Caco-2 (cell line): Measurements from ENCODE around the gene VPREB1. TPM values are rescaled to one million over a fixed set of nuclear protein-coding genes. Genes with fewer than 3 reads are reported as not detected.

Experiments used
- BruUV-seq: library from RNA; stranded (reverse); fragments of 400-500 nt; replicated peaks from 2 replicates; lab custom pipeline; 2021; lab: Mats Ljungman, UMichigan
- CTCF ChIA-PET: fragments of 300-600 bp; sonication (Branson Sonifier 250); formaldehyde crosslinking; loops from one replicate; lab custom pipeline; 2022; ENCODE audit warnings: antibody characterized with exemption; lab: Charles Lee
- POLR2A ChIA-PET: fragments of 300-600 bp; sonication (Branson Sonifier 250); formaldehyde crosslinking; loops from one replicate; lab custom pipeline; 2022; ENCODE audit warnings: antibody characterized with exemption; lab: Charles Lee
- DNase-seq, 2 experiments: peaks; one replicate each; pipeline versions ENCODE4 v3.0.0 to v3.0.0-alpha.2; 2020 to 2022
- H3K27me3 ChIP-seq: replicated peaks from 2 replicates; pipeline ENCODE4 v1.6.0; 2011; ENCODE audit warnings: low read length; ENCODE audit not compliant: control insufficient read depth, insufficient read depth
- H3K36me3 ChIP-seq: 2 replicates; pipeline ENCODE4 v1.5.1; 2011; ENCODE audit warnings: low read length; ENCODE audit not compliant: control insufficient read depth, insufficient read depth
- H3K4me1 ChIP-seq: fragments of 250-450 bp; sonication (Bioruptor Pico); 2 replicates; pipeline ENCODE4 v1.5.1; 2020; ENCODE audit warnings: mild to moderate bottlenecking
- H3K4me3 ChIP-seq: 2 replicates; pipeline ENCODE4 v1.5.1; 2011; ENCODE audit warnings: low read depth, mild to moderate bottlenecking, control low read depth, low read length
- H3K9me3 ChIP-seq: fragments of 250-450 bp; sonication (Bioruptor Pico); 2 replicates; pipeline ENCODE4 v1.5.1; 2020; ENCODE audit warnings: mild to moderate bottlenecking, moderate library complexity
- H3K27ac Mint-ChIP-seq: one replicate; pipeline ENCODE4 v1.8.0; 2022; ENCODE audit warnings: mixed read lengths; ENCODE audit not compliant: unreplicated experiment
- H3K27me3 Mint-ChIP-seq: one replicate; pipeline ENCODE4 v1.8.0; 2022; ENCODE audit warnings: mixed read lengths; ENCODE audit not compliant: insufficient read depth, unreplicated experiment
- H3K36me3 Mint-ChIP-seq: one replicate; pipeline ENCODE4 v1.8.0; 2022; ENCODE audit warnings: mild to moderate bottlenecking, mixed read lengths; ENCODE audit not compliant: insufficient read depth, unreplicated experiment
- H3K4me1 Mint-ChIP-seq: one replicate; pipeline ENCODE4 v1.8.0; 2022; ENCODE audit warnings: low read depth, mixed read lengths; ENCODE audit not compliant: unreplicated experiment
- H3K4me3 Mint-ChIP-seq: one replicate; pipeline ENCODE4 v1.8.0; 2022; ENCODE audit warnings: mild to moderate bottlenecking, moderate library complexity, mixed read lengths; ENCODE audit not compliant: unreplicated experiment
- H3K9me3 Mint-ChIP-seq: one replicate; pipeline ENCODE4 v1.8.0; 2022; ENCODE audit warnings: mixed read lengths; ENCODE audit not compliant: unreplicated experiment
- intact Hi-C: fragments of 100-400 bp; cut with micrococcal nuclease; formaldehyde crosslinking; loops from one replicate; pipeline ENCODE4 v1.10.0; 2022; ENCODE audit not compliant: unreplicated experiment
- total RNA-seq: library from RNA; stranded (reverse); gene quantifications from 2 replicates; pipeline ENCODE4 v1.2.3, GENCODE V29; 2022
- TF ChIP-seq, protein P1 (sequence below), 2 experiments: fragments of 200-600 bp in 1 of 2; IDR thresholded peaks; 1 replicate in 1 of 2; 2 replicates in 1 of 2; pipeline versions ENCODE4 v1.5.1 to v1.8.0; 2011 to 2022; ENCODE audit warnings: antibody characterized with exemption in 1 of 2, control low read depth in 1 of 2, inconsistent platforms in 1 of 2, low read depth in 1 of 2, low read length in 1 of 2, mild to moderate bottlenecking in 1 of 2, moderate library complexity in 1 of 2; ENCODE audit not compliant: insufficient read depth in 1 of 2, severe bottlenecking in 1 of 2, unreplicated experiment in 1 of 2

The VPREB1 gene
- total RNA-seq, 1 experiment from 2014 or later = not detected

DNA sequence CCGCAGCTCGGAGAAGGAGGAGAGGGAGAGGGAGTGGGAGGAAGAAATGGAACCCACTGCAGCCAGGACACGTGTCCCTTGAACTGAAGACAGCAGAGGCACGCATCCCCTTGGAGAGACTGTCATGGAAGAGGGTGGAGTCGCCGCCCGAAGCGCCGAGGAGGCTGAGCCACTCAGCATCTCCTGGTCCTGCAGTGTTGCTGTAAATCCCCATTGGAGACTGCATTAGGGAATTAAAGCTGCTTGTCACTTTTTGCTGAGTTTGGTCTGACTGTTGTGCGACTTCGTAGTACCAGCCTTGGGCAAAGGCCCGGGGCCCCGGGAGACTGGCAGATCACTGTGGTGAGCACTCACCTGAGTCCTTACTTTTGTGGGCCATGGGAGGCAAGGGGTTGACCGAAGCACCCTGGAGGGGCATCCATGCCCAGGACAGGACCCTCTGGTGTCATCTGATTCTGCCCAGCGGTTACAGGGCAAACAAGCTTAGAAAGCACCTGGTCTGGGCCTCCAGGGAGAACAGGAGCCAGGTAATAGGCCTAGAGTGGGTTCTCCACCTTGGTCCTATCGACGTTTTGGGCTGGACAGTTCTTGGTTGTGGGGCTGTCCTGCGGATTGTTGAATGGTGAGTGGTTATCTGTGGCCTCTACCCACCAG is 797 bp downstream of the VPREB1 start:
- no peaks in the 10 kb centered on the region for H3K27me3 ChIP-seq
- TF ChIP-seq, protein P1, sequence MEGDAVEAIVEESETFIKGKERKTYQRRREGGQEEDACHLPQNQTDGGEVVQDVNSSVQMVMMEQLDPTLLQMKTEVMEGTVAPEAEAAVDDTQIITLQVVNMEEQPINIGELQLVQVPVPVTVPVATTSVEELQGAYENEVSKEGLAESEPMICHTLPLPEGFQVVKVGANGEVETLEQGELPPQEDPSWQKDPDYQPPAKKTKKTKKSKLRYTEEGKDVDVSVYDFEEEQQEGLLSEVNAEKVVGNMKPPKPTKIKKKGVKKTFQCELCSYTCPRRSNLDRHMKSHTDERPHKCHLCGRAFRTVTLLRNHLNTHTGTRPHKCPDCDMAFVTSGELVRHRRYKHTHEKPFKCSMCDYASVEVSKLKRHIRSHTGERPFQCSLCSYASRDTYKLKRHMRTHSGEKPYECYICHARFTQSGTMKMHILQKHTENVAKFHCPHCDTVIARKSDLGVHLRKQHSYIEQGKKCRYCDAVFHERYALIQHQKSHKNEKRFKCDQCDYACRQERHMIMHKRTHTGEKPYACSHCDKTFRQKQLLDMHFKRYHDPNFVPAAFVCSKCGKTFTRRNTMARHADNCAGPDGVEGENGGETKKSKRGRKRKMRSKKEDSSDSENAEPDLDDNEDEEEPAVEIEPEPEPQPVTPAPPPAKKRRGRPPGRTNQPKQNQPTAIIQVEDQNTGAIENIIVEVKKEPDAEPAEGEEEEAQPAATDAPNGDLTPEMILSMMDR (IDR thresholded peaks at IDR 0.05; ENCODE audit: insufficient read depth in 1 of 2, low read depth in 1 of 2, low read length in 1 of 2, severe bottlenecking in 1 of 2, unreplicated experiment in 1 of 2) = no peak
- Mint-ChIP-seq H3K9me3 (no peaks in the 10 kb centered on the region), H3K27ac (no peak overlapping the region), H3K4me1 (no peaks in the 10 kb centered on the region), H3K4me3 (no peak overlapping the region), H3K36me3 (no peaks in the 10 kb centered on the region), H3K27me3 (peaks cover 7% of the 10 kb centered on the region)
- no TSS peak for BruUV-seq
- DNase-seq = no peak
- no peaks in the 10 kb centered on the region; the same call in 1 of the 2 replicates for H3K36me3 ChIP-seq
- ChIA-PET CTCF (no interaction called here), POLR2A (no interaction called here)
- H3K9me3 ChIP-seq = no peaks in the 10 kb centered on the region
- H3K4me1 ChIP-seq = no peaks in the 10 kb centered on the region
- no peak overlapping the region for H3K4me3 ChIP-seq
- intact Hi-C loops = no loop called here

DNA sequence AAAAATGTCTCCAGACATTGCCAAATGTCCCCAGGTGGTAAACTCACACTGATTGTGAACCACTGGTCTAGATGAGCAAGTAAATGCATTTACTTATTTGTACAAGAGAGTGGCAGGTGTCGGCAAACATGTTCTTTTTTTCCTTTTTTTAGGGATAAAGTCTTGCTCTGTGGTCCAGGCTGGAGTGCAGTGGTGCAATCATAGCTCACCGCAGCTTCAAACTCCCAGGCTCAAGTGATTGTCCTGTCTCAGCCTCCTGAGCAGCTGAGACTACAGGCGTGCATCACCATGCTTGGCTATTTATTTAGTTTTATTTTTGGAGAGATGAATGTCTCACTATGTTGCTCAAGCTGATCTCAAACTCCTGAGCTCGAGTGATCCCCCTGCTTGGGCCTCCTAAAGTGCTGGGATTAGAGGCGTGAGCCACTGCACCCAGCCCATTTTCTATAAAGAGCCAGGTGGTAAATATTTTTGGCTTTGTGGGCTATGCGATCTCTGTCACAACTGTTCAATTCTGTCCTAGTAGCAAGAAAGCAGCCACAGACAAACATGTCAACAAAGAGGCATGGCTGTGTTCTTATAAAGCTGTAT is 1.4 kb downstream of the VPREB1 start:
- intact Hi-C loops = no loop called here
- CTCF ChIA-PET = no interaction called here
- Histone ChIP-seq H3K9me3 (no peaks in the 10 kb centered on the region), H3K36me3 (no peaks in the 10 kb centered on the region; the same call in 1 of the 2 replicates), H3K4me1 (no peaks in the 10 kb centered on the region), H3K27me3 (no peaks in the 10 kb centered on the region), H3K4me3 (no peak overlapping the region)
- Mint-ChIP-seq H3K27ac (no peak overlapping the region), H3K36me3 (no peaks in the 10 kb centered on the region), H3K4me3 (no peak overlapping the region), H3K4me1 (no peaks in the 10 kb centered on the region), H3K27me3 (peaks cover 7% of the 10 kb centered on the region), H3K9me3 (no peaks in the 10 kb centered on the region)
- POLR2A ChIA-PET = no interaction called here
- BruUV-seq = no TSS peak
- TF ChIP-seq, protein P1 (IDR thresholded peaks at IDR 0.05; ENCODE audit: insufficient read depth in 1 of 2, low read depth in 1 of 2, low read length in 1 of 2, severe bottlenecking in 1 of 2, unreplicated experiment in 1 of 2) = no peak
- no peak for DNase-seq

DNA sequence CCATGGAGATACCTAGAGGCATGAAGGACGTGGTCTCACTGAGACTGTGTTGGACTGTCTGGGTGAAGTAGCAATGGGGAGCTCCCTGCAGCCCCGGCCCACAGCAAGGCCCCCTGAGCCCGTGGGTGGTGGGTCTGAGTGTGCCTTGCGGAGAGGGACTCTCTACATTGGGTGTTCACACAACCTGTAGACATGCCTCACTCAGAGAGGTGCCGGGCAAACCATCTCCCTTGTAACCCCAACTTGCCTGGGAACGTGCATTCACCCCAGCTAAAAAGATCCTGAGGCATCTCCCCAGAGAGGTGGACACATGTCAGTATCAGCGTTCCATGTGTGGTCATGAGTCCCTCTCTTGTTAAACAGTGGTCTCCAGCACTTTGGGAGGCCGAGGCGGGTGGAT is 2.1 kb downstream of the VPREB1 start:
- ChIA-PET CTCF (no interaction called here), POLR2A (no interaction called here)
- BruUV-seq = no TSS peak
- Histone ChIP-seq H3K4me1 (no peaks in the 10 kb centered on the region), H3K4me3 (no peak overlapping the region), H3K36me3 (no peaks in the 10 kb centered on the region; the same call in 1 of the 2 replicates), H3K27me3 (no peaks in the 10 kb centered on the region), H3K9me3 (no peaks in the 10 kb centered on the region)
- H3K4me3 Mint-ChIP-seq = no peak overlapping the region
- intact Hi-C loops = no loop called here
- no peaks in the 10 kb centered on the region for H3K9me3 Mint-ChIP-seq
- no peaks in the 10 kb centered on the region for H3K36me3 Mint-ChIP-seq
- peaks cover 2% of the 10 kb centered on the region for H3K27me3 Mint-ChIP-seq
- DNase-seq = no peak
- TF ChIP-seq, protein P1 (IDR thresholded peaks at IDR 0.05; ENCODE audit: insufficient read depth in 1 of 2, low read depth in 1 of 2, low read length in 1 of 2, severe bottlenecking in 1 of 2, unreplicated experiment in 1 of 2) = no peak
- H3K27ac Mint-ChIP-seq = no peak overlapping the region
- no peaks in the 10 kb centered on the region for H3K4me1 Mint-ChIP-seq
